GM10266 (cell line): ENCODE data around the gene CDH5.

ENCODE experiments used
- DNase-seq: peaks from one replicate; pipeline ENCODE4 v3.0.0; 2012; ENCODE audit errors: extremely low spot score
- TF ChIP-seq, protein P1 (sequence below): IDR thresholded peaks from 2 replicates; pipeline ENCODE4 v1.5.1; 2012; ENCODE audit warnings: mild to moderate bottlenecking, low read depth; ENCODE audit not compliant: control insufficient read depth, insufficient read depth; ENCODE audit errors: missing control alignments

Gene CDH5

DNA sequence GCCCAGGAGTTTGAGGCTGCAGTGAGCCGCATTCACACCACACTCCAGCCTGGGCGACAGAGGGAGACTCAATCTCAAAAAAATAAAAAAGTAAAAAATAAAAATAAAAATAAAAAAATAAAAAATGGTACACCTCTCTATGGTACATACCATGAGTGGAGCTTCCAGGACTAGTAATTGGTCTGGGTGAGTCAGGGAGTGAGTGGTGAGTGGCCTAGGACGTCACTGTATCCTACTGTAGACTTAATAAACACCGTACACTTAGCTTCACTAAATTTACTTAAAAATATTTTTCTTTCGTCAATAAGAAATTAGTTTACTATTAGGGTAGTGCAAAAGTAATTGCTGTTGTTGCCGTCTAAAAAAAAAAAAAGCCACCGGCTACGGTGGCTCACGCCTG, 9.0 kb downstream of the CDH5 start:
- DNase-seq = no peak
- TF ChIP-seq, protein P1, sequence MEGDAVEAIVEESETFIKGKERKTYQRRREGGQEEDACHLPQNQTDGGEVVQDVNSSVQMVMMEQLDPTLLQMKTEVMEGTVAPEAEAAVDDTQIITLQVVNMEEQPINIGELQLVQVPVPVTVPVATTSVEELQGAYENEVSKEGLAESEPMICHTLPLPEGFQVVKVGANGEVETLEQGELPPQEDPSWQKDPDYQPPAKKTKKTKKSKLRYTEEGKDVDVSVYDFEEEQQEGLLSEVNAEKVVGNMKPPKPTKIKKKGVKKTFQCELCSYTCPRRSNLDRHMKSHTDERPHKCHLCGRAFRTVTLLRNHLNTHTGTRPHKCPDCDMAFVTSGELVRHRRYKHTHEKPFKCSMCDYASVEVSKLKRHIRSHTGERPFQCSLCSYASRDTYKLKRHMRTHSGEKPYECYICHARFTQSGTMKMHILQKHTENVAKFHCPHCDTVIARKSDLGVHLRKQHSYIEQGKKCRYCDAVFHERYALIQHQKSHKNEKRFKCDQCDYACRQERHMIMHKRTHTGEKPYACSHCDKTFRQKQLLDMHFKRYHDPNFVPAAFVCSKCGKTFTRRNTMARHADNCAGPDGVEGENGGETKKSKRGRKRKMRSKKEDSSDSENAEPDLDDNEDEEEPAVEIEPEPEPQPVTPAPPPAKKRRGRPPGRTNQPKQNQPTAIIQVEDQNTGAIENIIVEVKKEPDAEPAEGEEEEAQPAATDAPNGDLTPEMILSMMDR = no peak

DNA sequence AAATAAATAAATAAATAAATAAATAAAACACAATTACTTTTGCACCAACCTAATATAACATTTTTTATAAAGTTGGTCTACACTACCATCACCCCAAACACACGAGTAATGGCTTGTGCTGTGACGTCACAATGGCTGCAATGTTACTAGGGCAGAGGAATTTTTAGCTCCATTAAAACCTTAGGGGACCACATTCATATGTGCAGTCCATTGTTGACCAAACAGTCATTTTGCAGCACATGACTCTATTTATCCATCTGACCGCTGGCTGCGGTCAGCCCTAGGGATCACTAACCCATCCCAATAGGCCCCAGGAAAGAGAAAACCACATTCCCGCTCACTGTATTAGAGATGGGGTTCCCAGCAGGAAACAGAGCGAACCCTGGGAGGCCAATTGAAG, 9.6 kb downstream of the CDH5 start:
- TF ChIP-seq, protein P1 = no peak
- no peak for DNase-seq

DNA sequence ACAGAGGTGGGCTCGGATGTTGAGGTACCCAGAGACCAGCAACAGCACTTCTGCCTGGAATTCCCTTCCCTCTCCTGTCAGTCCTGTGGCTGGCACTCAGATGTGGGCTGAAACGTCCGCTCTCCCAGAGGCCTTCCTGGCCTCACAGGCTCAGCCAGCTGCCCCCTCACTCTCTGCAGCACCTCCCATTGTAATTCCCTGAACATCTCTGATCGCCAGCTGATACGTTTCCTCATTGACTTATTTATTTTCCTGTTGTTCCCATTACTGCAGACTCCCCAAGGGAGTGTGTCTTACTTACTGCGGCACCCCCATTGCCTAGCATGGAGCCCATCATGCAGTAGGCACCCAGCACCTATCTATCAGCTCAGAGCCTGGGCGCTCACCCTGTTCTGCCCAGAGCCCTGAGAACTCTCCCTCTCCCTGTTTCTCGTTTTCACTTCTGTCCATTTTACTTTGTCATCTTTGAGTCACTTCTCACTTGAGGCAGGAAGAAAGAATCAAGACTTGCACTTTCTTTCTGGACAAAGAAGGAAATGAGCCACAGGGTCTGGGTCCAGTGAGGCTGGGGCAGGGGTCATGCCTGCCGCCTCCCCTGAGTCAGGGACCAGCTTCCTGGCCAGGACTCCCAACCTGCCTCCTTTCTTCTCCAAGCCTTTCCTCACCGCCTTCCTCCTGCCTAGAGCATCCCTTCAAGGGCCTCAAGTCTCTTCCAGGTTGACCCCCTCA, 10.2 kb downstream of the CDH5 start:
- TF ChIP-seq, protein P1 = no peak
- DNase-seq = no peak

DNA sequence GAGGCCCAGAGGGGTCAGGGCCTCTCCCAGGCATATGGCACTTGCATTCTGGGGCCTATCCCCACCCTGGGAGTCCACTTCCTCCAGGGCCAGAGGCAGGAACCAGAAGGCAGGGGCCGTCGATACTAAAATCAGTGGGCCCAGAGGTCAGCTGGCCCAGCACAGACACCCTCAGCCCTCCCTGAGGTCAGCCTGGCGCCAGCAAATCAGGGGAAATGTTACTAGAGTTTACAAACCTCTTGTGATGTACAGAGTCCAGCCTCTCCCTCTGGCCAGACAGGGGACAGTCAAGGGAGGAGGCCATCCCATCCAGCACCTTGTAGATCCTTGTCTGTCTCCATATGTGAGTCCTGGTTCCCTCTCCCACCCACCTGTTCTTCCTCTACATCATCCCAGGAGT, 10.8 kb downstream of the CDH5 start:
- TF ChIP-seq, protein P1 = no peak
- no peak for DNase-seq

DNA sequence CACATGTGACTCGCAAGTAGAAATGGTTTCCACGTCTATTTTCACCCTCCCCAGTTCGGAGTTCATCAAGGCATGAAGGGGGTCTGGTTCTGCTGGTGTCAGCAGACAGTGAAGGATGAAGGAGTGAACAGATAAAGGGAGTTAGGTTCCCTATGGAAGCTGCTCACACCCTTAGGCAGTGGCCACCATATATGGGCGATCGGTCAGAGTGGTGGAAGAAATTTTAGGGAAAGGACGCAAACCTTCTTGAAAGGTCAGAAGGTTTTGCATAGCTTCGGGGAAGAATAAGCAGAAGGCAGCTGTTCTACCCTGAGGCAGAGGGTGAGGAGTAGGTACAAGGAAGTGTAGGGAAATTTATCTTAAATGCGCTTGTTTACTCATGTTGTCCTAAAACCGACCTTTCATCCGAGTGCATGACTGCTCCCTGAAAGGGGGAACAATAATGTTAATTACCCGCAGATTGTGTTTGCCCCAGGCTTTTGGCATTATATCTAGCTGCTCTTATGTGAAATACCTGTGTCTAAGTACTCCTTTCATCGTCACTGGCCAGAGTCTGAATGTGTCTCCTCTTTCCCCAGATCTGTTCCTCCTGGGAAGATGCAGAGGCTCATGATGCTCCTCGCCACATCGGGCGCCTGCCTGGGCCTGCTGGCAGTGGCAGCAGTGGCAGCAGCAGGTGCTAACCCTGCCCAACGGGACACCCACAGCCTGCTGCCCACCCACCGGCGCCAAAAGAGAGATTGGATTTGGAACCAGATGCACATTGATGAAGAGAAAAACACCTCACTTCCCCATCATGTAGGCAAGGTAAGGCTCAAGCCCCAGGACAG, 12.5 kb downstream of the CDH5 start:
- TF ChIP-seq, protein P1 = no peak
- DNase-seq = no peak

DNA sequence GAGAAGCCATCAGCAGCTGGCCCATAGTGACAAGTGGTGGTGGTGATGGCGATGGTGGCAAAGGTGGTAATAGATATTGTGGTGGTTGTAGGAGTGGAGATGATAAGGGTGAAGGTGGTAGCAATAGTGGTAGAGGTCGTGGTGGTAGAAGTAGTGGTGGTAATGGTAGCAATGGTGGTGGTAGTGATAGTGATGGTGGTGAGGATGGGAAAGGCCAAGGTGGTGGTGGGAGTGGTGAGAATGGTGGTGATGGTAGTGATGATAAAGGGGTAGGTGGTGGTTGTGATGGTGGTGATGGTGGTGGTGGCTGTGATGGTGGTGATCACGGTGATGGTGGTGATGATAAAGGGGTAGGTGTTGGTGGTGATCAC, 13.1 kb downstream of the CDH5 start:
- TF ChIP-seq, protein P1 = no peak

DNA sequence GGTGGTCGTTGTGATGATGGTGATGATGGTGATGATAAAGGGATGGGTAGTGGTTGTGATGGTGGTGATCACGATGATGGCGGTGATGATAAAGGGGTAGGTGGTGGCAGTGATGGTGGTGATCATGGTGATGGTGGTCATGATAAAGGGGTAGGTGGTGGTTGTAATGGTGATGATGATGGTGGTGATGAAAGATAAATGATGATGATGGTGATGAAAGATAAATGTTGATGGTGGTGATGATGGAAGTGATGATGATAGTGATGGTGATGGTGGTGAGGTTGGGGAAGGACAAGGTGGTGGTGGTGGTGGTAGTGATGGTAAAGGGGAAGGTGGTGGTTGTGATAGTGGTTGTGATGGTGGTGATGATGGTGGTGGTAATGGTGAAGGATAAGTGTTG, 13.9 kb downstream of the CDH5 start:
- TF ChIP-seq, protein P1 = no peak
- no peak for DNase-seq

More for the DNA sequence above, 13.1 kb downstream of the CDH5 start:
- DNase-seq = no peak
